ENCODE data around the gene FIZ1.

DNA sequence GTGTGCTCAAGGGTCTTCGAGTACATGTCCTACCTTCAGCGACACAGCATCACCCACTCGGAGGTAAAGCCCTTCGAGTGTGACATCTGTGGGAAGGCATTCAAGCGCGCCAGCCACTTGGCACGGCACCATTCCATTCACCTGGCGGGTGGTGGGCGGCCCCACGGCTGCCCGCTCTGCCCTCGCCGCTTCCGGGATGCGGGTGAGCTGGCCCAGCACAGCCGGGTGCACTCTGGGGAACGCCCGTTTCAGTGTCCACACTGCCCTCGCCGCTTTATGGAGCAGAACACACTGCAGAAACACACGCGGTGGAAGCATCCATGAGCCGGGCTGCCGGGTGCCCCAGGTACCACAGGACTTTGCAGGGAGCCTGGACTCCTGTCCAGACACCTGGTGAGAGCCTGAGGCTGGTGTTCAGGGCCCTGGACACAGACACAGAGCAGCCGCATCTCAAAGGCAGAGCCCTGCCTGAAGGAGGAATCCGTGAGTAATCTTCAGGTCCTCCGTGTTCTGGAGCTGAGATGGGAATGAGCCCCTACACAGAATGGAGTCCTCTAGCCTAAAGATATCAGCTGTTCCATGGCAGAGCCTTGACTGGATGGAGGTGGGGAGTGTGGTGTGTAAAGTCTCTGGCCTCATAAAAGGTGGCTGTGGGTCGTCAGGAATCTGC is 45.7 kb upstream of the FIZ1 start:
- TF ChIP-seq CTCF (IDR thresholded peaks at IDR 0.05) (no peak), POLR2AphosphoS5 (IDR thresholded peaks at IDR 0.05) (no peak), POLR2A (IDR thresholded peaks at IDR 0.05) (no peak)
